HEK293T (cell line): ENCODE data around the gene LTV1.
"Not testable (repeated sequence)": the region's sequence is repeated elsewhere in the genome, so short reads cannot be mapped to it uniquely, and the experiment has no call there.

Experiments
- ARNT ChIP-seq: fragments of 450-650 bp; IDR thresholded peaks from 2 replicates; pipeline ENCODE4 v1.6.1; 2017; ENCODE audit warnings: mild to moderate bottlenecking
- BHLHE40 ChIP-seq: fragments of 450-650 bp; IDR thresholded peaks from 2 replicates; pipeline ENCODE4 v1.6.1; 2016; ENCODE audit warnings: mild to moderate bottlenecking, moderate library complexity, borderline replicate concordance
- CTBP1 ChIP-seq: fragments of 450-650 bp; IDR thresholded peaks from 2 replicates; pipeline ENCODE4 v1.6.1; 2016; ENCODE audit warnings: borderline replicate concordance
- FOXM1 ChIP-seq: fragments of 450-650 bp; IDR thresholded peaks from 2 replicates; pipeline ENCODE4 v1.6.1; 2017; ENCODE audit warnings: mild to moderate bottlenecking, borderline replicate concordance
- HDGF ChIP-seq: fragments of 450-650 bp; IDR thresholded peaks from 2 replicates; pipeline ENCODE4 v1.6.1; 2017; ENCODE audit warnings: antibody characterized with exemption, borderline replicate concordance
- LEF1 ChIP-seq: fragments of 450-650 bp; IDR thresholded peaks from 2 replicates; pipeline ENCODE4 v1.6.1; 2017; ENCODE audit warnings: mild to moderate bottlenecking, borderline replicate concordance
- SUZ12 ChIP-seq: fragments of 450-650 bp; IDR thresholded peaks from 2 replicates; pipeline ENCODE4 v1.6.1; 2016; ENCODE audit warnings: mild to moderate bottlenecking
- ZNF384 ChIP-seq: fragments of 450-650 bp; IDR thresholded peaks from 2 replicates; pipeline ENCODE4 v1.6.1; 2016

- not testable (repeated sequence) for TF ChIP-seq ARNT, SUZ12, FOXM1, BHLHE40, HDGF, ZNF384, LEF1, CTBP1
Measured at GRCh38 chr6:143798487-143798886, 44.7 kb upstream of the LTV1 start.
